ENCODE data around the gene KCTD3. TPM values are rescaled to one million over a fixed set of nuclear protein-coding genes. Genes with fewer than 3 reads are reported as not detected.

KCTD3 gene
- total and polyA plus RNA-seq, 2 donors (not counting 3 experiments of a cell fraction or from before 2014, with no cell fraction given) = 19.1 to 28.3 TPM

DNA sequence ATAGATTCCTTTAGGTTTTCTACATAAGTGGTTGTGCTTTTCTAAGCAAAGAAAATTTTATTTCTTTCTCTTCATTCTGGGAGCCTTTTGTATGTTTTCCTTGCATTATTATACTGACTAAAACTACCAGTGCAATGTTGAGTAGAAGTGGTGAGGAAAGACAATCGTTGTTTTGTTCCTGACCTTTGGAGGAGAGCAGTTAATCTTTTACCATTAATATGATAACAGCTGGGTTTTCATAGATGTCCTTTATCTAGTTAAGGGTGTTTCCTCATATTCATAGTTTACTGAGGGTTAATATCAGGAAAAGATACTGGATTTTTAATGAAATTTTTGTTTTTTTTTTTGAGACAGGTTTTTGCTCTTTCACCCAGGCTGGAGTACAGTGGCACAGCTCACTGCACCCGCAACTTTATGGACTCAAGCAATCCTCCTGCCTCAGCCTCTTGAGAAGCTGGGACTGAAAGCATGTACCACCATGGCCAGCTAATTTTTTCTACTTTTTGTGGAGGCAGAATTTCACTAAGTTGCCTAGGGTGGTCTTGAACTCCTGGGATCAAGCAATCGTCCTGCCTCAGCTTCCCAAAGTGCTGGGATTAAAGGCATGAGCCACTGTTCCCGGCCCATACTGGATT is 9.0 kb upstream of the KCTD3 start:
- Histone ChIP-seq H3K4me1 (ENCODE audit: control insufficient read depth, extremely low read depth, insufficient read depth, low read length) (no peaks in the 10 kb centered on the region), H3K4me2 (ENCODE audit: insufficient read depth, low read length) (no peak overlapping the region), H2AFZ (ENCODE audit: low read depth, low read length) (no peak overlapping the region), H3K79me2 (ENCODE audit: control insufficient read depth, insufficient read depth, low read length) (no peaks in the 10 kb centered on the region), H3K27me3 (ENCODE audit: control insufficient read depth in 2 of 2, insufficient read depth in 2 of 2, low read length in 2 of 2) (peaks cover 0 to 2% of the 10 kb centered on the region in 2 experiments), H3K36me3 (ENCODE audit: control insufficient read depth in 2 of 2, extremely low read depth in 1 of 2, insufficient read depth in 2 of 2, low read length in 2 of 2) (no peaks in the 10 kb centered on the region), H4K20me1 (replicated peaks; ENCODE audit: control insufficient read depth, extremely low read depth, insufficient read depth, low read length) (no peaks in the 10 kb centered on the region), H3K4me3 (replicated peaks in 1 of 3; ENCODE audit: insufficient read depth in 1 of 3, low read depth in 1 of 3, low read length in 3 of 3) (no peak overlapping the region), H3K9ac (replicated peaks; ENCODE audit: extremely low read depth, insufficient read depth, low read length) (no peak overlapping the region), H3K27ac (ENCODE audit: insufficient read depth, low read depth, low read length) (no peak overlapping the region), H3K9me3 (replicated peaks; ENCODE audit: control insufficient read depth, insufficient read depth, low read length) (no peaks in the 10 kb centered on the region), H3K9me1 (replicated peaks; ENCODE audit: control insufficient read depth, extremely low read depth, insufficient read depth, low read length) (no peaks in the 10 kb centered on the region)
- CTCF ChIA-PET = interaction anchor here (0.6 kb wide), 1 partner anchor 15 kb away, joined by 3 read pairs; no protein-coding TSS in a partner anchor
- POLR2A ChIA-PET = no interaction called here
- intact Hi-C loops (cut with micrococcal nuclease) (no loop called here), dilution Hi-C loops (cut with MboI; ENCODE audit: extremely low pct_ligation_motif_present, low sequenced_read_pairs) (no loop called here)
- no TSS peak for BruUV-seq (replicated peaks)
- no peak for TF ChIP-seq MYC (IDR thresholded peaks at IDR 0.05; ENCODE audit: low read depth, low read length)
- TF ChIP-seq, protein P1, sequence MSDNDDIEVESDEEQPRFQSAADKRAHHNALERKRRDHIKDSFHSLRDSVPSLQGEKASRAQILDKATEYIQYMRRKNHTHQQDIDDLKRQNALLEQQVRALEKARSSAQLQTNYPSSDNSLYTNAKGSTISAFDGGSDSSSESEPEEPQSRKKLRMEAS (IDR thresholded peaks at IDR 0.05; ENCODE audit: insufficient read depth, insufficient read length) = no peak
- TF ChIP-seq FOS (IDR thresholded peaks at IDR 0.05; ENCODE audit: borderline replicate concordance, insufficient read depth, low read length) = no peak
- TF ChIP-seq POLR2A (IDR thresholded peaks at IDR 0.05; ENCODE audit: low read depth, low read length) = no peak
- no peak for TF ChIP-seq GATA2 (IDR thresholded peaks at IDR 0.05; ENCODE audit: insufficient read depth, insufficient read length, low read depth, low read length)
- TF ChIP-seq, protein P2, sequence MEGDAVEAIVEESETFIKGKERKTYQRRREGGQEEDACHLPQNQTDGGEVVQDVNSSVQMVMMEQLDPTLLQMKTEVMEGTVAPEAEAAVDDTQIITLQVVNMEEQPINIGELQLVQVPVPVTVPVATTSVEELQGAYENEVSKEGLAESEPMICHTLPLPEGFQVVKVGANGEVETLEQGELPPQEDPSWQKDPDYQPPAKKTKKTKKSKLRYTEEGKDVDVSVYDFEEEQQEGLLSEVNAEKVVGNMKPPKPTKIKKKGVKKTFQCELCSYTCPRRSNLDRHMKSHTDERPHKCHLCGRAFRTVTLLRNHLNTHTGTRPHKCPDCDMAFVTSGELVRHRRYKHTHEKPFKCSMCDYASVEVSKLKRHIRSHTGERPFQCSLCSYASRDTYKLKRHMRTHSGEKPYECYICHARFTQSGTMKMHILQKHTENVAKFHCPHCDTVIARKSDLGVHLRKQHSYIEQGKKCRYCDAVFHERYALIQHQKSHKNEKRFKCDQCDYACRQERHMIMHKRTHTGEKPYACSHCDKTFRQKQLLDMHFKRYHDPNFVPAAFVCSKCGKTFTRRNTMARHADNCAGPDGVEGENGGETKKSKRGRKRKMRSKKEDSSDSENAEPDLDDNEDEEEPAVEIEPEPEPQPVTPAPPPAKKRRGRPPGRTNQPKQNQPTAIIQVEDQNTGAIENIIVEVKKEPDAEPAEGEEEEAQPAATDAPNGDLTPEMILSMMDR (IDR thresholded peaks at IDR 0.05; ENCODE audit: extremely low read depth in 1 of 2, insufficient read depth in 1 of 2, low read depth in 1 of 2, low read length in 2 of 2) = no peak
- TF ChIP-seq EZH2 (IDR thresholded peaks at IDR 0.05; ENCODE audit: borderline replicate concordance, low read depth, low read length, severe bottlenecking) = no peak
- no peak for TF ChIP-seq JUN (IDR thresholded peaks at IDR 0.05; ENCODE audit: borderline replicate concordance, insufficient read depth, insufficient read length, low read depth)
- TF ChIP-seq POLR2AphosphoS5 (IDR thresholded peaks at IDR 0.05; ENCODE audit: insufficient read depth, low read depth, low read length) = no peak
- DNase-seq (ENCODE audit: low read depth, low spot score) (no peak), FAIRE-seq (no peak)
